ENCODE data around the gene WNT8B. TPM values are rescaled to one million over a fixed set of nuclear protein-coding genes. Genes with fewer than 3 reads are reported as not detected.

WNT8B gene
- total RNA-seq, 1 experiment from 2014 or later = 0.14 TPM

DNA sequence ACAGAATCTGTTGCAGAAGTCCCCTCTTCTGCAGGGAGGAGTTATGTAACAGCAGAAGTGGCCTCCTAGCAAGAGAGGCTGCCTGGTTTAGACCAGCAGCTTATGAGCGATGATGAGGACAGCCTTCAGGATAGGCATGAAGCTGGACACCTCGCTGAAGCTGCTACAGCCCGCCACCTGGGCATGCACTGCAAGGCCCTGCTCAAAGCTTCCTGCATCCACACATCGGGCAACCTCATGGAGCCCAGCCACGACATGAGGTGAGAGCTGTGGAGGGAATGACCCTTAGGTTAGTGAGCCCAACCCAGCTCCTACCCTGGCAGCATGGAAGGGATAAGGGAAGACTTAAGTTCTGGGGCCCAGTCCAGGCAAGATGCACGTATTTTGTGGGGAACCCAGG, 24.7 kb downstream of the WNT8B start:
- H3K4me1 ChIP-seq = no peaks in the 10 kb centered on the region
- ChIA-PET POLR2A (no interaction called here), CTCF (no interaction called here)
- no TSS peak for BruUV-seq (replicated peaks)
- Mint-ChIP-seq H3K36me3 (ENCODE audit: insufficient read depth, unreplicated experiment) (peaks cover 1% of the 10 kb centered on the region), H3K4me3 (ENCODE audit: unreplicated experiment) (no peak overlapping the region), H3K4me1 (ENCODE audit: low read depth, unreplicated experiment) (peaks cover 7% of the 10 kb centered on the region), H3K27me3 (ENCODE audit: insufficient read depth, unreplicated experiment) (no peaks in the 10 kb centered on the region), H3K27ac (ENCODE audit: unreplicated experiment) (no peak overlapping the region), H3K9me3 (ENCODE audit: unreplicated experiment) (no peaks in the 10 kb centered on the region)
- H3K27me3 ChIP-seq (replicated peaks; ENCODE audit: control insufficient read depth, insufficient read depth, low read length) = no peaks in the 10 kb centered on the region
- H3K9me3 ChIP-seq = no peaks in the 10 kb centered on the region
- intact Hi-C loops (cut with micrococcal nuclease; ENCODE audit: unreplicated experiment) = no loop called here
- H3K4me3 ChIP-seq (ENCODE audit: low read depth, low read length) = no peak overlapping the region
- DNase-seq = no peak
- TF ChIP-seq, protein P1, sequence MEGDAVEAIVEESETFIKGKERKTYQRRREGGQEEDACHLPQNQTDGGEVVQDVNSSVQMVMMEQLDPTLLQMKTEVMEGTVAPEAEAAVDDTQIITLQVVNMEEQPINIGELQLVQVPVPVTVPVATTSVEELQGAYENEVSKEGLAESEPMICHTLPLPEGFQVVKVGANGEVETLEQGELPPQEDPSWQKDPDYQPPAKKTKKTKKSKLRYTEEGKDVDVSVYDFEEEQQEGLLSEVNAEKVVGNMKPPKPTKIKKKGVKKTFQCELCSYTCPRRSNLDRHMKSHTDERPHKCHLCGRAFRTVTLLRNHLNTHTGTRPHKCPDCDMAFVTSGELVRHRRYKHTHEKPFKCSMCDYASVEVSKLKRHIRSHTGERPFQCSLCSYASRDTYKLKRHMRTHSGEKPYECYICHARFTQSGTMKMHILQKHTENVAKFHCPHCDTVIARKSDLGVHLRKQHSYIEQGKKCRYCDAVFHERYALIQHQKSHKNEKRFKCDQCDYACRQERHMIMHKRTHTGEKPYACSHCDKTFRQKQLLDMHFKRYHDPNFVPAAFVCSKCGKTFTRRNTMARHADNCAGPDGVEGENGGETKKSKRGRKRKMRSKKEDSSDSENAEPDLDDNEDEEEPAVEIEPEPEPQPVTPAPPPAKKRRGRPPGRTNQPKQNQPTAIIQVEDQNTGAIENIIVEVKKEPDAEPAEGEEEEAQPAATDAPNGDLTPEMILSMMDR (IDR thresholded peaks at IDR 0.05; ENCODE audit: insufficient read depth in 1 of 2, low read depth in 1 of 2, low read length in 1 of 2, severe bottlenecking in 1 of 2, unreplicated experiment in 1 of 2) = no peak
- H3K36me3 ChIP-seq (ENCODE audit: control insufficient read depth, insufficient read depth, low read length) = no peaks in the 10 kb centered on the region

DNA sequence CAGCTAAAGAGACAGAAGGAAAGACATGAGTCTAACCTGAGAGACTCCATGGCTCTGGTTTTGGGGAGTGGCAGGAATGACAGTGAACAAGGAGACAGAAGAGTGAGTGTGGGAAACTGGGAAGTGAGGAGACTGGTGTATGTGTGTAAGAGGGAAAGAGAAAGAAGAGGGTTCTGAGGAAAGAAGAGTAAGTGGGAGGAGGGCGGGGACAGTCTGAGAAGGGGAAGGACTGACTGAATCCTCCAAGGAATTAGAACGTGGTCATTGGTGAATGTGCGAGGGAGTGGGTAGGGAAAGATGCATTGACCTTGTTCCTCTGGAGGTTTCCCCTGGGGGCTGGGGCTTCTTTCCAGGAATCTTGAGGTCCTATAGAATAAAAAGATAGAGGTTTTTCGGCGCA, 26.6 kb downstream of the WNT8B start:
- no peak overlapping the region for H3K4me3 Mint-ChIP-seq (ENCODE audit: unreplicated experiment)
- H3K4me1 ChIP-seq = no peaks in the 10 kb centered on the region
- intact Hi-C loops (cut with micrococcal nuclease; ENCODE audit: unreplicated experiment) = no loop called here
- H3K27ac Mint-ChIP-seq (ENCODE audit: unreplicated experiment) = no peak overlapping the region
- ChIA-PET CTCF (interaction anchor here (1.5 kb wide), 1 partner anchor 30 kb away, joined by 5 read pairs; no protein-coding TSS in a partner anchor), POLR2A (no interaction called here)
- H3K4me3 ChIP-seq (ENCODE audit: low read depth, low read length) = no peak overlapping the region
- no peaks in the 10 kb centered on the region for H3K9me3 Mint-ChIP-seq (ENCODE audit: unreplicated experiment)
- H3K9me3 ChIP-seq = no peaks in the 10 kb centered on the region
- H3K36me3 ChIP-seq (ENCODE audit: control insufficient read depth, insufficient read depth, low read length) = no peaks in the 10 kb centered on the region
- H3K36me3 Mint-ChIP-seq (ENCODE audit: insufficient read depth, unreplicated experiment) = no peaks in the 10 kb centered on the region
- TF ChIP-seq, protein P1 (IDR thresholded peaks at IDR 0.05; ENCODE audit: insufficient read depth in 1 of 2, low read depth in 1 of 2, low read length in 1 of 2, severe bottlenecking in 1 of 2, unreplicated experiment in 1 of 2) = no peak
- no peaks in the 10 kb centered on the region for H3K27me3 Mint-ChIP-seq (ENCODE audit: insufficient read depth, unreplicated experiment)
- BruUV-seq (replicated peaks) = no TSS peak
- DNase-seq = no peak
- H3K27me3 ChIP-seq (replicated peaks; ENCODE audit: control insufficient read depth, insufficient read depth, low read length) = no peaks in the 10 kb centered on the region
- no peaks in the 10 kb centered on the region for H3K4me1 Mint-ChIP-seq (ENCODE audit: low read depth, unreplicated experiment)

DNA sequence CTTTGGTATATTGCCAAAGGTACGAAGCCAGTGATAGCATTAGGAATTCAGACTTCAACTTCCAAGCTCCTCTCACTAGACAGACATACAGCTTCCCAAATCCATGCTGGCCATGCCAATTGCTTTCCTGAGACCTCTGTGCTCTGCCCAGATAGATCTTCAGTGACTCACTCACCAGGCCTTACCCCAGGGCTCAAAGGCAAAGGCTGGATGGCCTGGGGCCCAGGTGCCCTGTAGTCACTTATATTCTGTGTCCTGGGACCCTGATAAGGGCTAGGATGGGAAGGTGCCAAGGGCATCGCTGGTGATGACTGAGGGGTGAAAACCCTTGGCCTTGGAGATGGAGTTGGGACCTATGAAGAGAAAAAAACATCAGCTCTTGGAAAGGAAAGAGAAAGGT, 27.7 kb downstream of the WNT8B start:
- BruUV-seq (replicated peaks) = no TSS peak
- Histone ChIP-seq H3K27me3 (replicated peaks; ENCODE audit: control insufficient read depth, insufficient read depth, low read length) (no peaks in the 10 kb centered on the region), H3K36me3 (ENCODE audit: control insufficient read depth, insufficient read depth, low read length) (no peaks in the 10 kb centered on the region), H3K4me1 (no peaks in the 10 kb centered on the region), H3K4me3 (ENCODE audit: low read depth, low read length) (no peak overlapping the region), H3K9me3 (no peaks in the 10 kb centered on the region)
- DNase-seq = no peak
- TF ChIP-seq, protein P1 (IDR thresholded peaks at IDR 0.05; ENCODE audit: insufficient read depth in 1 of 2, low read depth in 1 of 2, low read length in 1 of 2, severe bottlenecking in 1 of 2, unreplicated experiment in 1 of 2) = no peak
- ChIA-PET POLR2A (no interaction called here), CTCF (interaction anchor here (0.8 kb wide), 1 partner anchor 28 kb away, joined by 3 read pairs; no protein-coding TSS in a partner anchor)
- H3K4me1 Mint-ChIP-seq (ENCODE audit: low read depth, unreplicated experiment) = no peaks in the 10 kb centered on the region
- H3K9me3 Mint-ChIP-seq (ENCODE audit: unreplicated experiment) = no peaks in the 10 kb centered on the region
- no peaks in the 10 kb centered on the region for H3K27me3 Mint-ChIP-seq (ENCODE audit: insufficient read depth, unreplicated experiment)
- intact Hi-C loops (cut with micrococcal nuclease; ENCODE audit: unreplicated experiment) = no loop called here
- H3K36me3 Mint-ChIP-seq (ENCODE audit: insufficient read depth, unreplicated experiment) = no peaks in the 10 kb centered on the region
- no peak overlapping the region for H3K27ac Mint-ChIP-seq (ENCODE audit: unreplicated experiment)
- no peak overlapping the region for H3K4me3 Mint-ChIP-seq (ENCODE audit: unreplicated experiment)

Data from Caco-2 (cell line).